GM13977 (cell line): ENCODE data around the gene OPA3.

Experiments used
- DNase-seq: peaks from one replicate; pipeline ENCODE4 v3.0.0; 2012; ENCODE audit warnings: low spot score
- in situ Hi-C: fragments of 300-500 bp; cut with MboI; formaldehyde crosslinking; loops from one replicate; pipeline ENCODE4 v1.12.0; 2022; ENCODE audit warnings: low sequenced_read_pairs, low pct_unique_long_range_greater_than_20kb, mixed read lengths, inconsistent platforms; ENCODE audit not compliant: unreplicated experiment
- TF ChIP-seq, protein P1 (sequence below): IDR thresholded peaks from 2 replicates; pipeline ENCODE4 v1.5.1; 2012; ENCODE audit warnings: mild to moderate bottlenecking, control low read depth; ENCODE audit not compliant: insufficient read depth; ENCODE audit errors: extremely low read depth, missing control alignments

The OPA3 gene

DNA sequence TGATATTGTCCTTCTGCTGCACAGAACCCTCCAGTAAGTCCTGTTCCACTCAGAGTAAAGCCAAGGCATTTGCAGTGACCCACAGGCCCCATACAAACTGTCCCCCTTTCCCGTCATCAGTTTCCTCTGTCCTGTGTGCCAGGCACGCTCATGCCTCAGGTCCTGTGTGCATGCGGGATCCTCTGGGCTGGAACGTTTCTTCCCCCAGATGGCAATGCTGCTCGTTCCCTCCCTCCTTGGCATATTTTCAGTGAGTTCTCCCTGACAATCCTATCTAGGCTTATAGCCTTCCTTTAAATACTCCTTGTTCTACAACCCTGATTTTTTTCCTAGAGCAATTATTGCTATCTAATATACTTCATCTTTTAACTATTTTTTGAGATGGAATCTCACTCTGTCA, 5.7 kb downstream of the OPA3 start:
- TF ChIP-seq, protein P1, sequence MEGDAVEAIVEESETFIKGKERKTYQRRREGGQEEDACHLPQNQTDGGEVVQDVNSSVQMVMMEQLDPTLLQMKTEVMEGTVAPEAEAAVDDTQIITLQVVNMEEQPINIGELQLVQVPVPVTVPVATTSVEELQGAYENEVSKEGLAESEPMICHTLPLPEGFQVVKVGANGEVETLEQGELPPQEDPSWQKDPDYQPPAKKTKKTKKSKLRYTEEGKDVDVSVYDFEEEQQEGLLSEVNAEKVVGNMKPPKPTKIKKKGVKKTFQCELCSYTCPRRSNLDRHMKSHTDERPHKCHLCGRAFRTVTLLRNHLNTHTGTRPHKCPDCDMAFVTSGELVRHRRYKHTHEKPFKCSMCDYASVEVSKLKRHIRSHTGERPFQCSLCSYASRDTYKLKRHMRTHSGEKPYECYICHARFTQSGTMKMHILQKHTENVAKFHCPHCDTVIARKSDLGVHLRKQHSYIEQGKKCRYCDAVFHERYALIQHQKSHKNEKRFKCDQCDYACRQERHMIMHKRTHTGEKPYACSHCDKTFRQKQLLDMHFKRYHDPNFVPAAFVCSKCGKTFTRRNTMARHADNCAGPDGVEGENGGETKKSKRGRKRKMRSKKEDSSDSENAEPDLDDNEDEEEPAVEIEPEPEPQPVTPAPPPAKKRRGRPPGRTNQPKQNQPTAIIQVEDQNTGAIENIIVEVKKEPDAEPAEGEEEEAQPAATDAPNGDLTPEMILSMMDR = no peak
- DNase-seq = no peak
- in situ Hi-C loops = no loop called here

DNA sequence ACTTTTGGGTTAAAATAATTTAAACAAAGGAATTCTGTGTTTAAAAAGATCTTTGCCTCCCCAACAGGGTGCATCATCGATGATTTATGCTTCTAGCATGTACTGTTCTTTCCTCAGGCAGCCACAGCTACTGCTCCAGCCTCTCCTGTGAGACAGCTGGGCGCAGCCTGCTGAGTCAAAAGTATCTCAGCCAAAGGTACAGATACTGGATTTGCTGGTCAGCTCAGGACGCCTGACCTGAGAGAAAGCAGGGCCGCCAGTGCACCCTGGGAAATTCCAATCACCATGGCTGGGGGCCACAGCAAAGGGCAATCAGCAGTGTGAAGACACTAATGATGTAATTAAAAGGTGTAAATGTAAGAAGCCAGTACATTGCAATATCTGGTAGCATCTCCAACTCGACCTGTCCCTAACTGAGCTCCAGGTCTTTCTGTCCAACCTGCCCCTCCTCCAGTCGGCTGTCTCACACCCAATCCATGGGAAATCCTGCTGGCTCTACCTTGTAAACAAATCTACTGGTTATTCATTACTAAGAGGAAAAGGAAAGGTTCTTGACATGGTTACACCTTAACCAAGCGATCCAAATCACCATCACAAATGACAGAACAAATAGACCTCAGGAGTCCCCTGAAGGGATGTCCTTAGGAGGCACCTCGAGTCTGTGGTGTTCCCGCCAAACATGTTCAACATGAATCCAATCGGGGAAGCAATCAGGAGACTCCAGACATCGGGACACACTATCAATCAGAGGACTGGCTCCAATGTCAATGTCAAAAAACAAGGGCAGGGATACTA, 7.3 kb downstream of the OPA3 start:
- DNase-seq = no peak

DNA sequence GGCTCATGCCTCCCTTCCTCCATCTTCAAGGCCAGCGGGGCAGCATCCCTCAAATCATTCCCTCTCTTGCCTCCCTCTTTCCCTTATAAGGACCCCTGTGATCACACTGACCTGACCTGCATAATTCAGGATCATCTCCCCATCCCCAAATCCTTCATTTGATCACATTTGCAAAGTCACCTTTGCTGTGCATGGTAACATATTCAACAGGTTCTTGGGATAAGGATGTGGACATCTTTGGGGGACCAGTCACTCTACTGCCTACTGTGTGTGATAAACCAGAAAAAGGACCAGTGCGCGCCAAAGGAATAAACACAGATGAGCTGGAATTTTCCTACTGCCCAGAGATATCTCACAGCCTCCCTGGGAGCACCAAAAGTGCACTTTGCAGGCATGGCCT, 7.9 kb downstream of the OPA3 start:
- TF ChIP-seq, protein P1 = no peak
- DNase-seq = no peak
- in situ Hi-C loops = no loop called here

More for the DNA sequence above, 7.3 kb downstream of the OPA3 start:
- TF ChIP-seq, protein P1 = no peak
- in situ Hi-C loops = no loop called here

DNA sequence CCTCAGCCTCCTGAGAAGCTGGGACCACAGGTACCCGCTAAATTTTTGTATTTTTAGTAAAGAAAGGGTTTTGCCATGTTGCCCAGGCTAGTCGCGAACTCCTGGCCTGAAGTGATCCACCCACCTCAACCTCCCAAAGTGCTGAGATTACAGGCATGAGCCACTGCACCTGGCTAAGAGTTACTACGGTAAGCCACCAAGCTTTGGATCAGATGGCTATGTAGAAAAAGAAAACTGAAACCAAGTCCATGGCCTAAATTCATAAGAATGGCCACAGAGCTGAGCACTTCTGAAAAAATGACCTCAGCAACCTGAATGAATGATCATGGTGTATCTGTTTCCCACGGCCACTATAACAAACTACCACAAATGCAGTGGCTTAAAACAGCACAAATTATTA, 9.4 kb downstream of the OPA3 start:
- TF ChIP-seq, protein P1 = no peak
- peak; percentile 72 for DNase-seq
- in situ Hi-C loops = no loop called here

DNA sequence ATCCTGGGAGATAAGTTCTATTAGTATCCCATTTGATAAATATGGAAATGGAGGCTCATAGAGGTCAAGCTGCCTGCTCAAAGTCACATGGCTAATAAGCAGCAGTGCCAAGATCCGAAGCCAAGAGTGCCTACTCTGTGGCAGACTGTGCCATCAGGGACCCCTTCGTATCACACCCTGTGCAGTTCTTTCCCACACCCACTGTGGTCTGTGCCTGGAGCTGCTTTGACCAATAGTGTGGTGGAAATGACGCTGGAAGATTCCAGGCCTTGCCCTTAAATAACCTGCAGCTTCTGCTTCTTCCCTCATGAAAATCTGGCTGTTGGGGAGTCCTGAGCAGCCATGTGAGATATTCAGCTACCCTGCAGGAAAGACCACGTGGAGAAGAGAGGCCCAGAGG, 10.1 kb downstream of the OPA3 start:
- TF ChIP-seq, protein P1 = no peak
- in situ Hi-C loops = no loop called here
- no peak for DNase-seq

DNA sequence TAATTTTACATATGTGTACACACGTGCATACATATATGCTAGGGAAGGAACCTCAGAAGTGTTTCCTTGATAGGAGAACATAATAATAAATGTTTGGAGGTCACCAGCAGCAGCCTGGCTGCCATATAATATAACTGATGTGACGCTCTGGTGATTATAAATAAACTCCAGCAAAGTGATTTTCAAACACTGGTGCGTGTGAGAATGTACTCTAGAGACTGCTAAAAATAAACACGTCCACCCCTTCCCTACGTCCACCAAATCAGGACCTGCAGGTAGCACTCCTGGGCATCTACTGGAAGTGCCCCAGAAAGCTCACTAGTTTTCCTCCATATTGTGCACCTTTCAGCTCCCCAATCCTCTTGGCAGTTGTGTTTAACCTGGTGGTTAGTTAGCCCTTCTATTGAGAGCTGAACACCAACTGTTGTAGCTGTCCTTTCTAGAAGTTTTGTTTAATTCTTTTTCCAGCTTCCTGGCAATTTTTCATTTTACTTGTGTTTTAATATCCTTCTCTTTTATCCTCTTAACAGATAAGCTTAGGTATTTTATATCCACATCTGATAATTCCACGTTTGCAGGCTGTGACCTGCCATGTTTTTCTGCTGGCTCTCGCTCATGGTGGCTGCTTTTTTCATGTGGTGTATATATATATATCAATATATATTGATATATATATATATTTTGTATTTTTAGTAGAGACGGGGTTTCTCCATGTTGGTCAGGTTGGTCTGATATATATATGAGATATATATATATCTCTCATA, 13.0 kb downstream of the OPA3 start:
- DNase-seq = no peak
- TF ChIP-seq, protein P1 = no peak
- in situ Hi-C loops = no loop called here
